Gastrocnemius medialis (tissue), 4 donors: ENCODE measurements around the gene ARHGEF18.

Source experiments
- POLR2A ChIP-seq, 2 donors: fragments of 450-650 bp; IDR thresholded peaks; one replicate each; pipeline ENCODE4 v1.6.1; 2017; ENCODE audit warnings: antibody characterized with exemption in 2 of 2, mild to moderate bottlenecking in 2 of 2, moderate library complexity in 2 of 2
- TF ChIP-seq, protein P1 (sequence below), 5 experiments: fragments of 450-650 bp in 3 of 5; fragments of 200-600 bp in 2 of 5; sonication (generic) in 2 of 5; IDR thresholded peaks in 4 of 5; conservative IDR thresholded peaks in 1 of 5; 1 replicate in 4 of 5; 2 replicates in 1 of 5; pipeline ENCODE4 v1.5.1; 2016 to 2019; ENCODE audit warnings: antibody characterized with exemption in 5 of 5, mild to moderate bottlenecking in 3 of 5, moderate library complexity in 3 of 5

DNA sequence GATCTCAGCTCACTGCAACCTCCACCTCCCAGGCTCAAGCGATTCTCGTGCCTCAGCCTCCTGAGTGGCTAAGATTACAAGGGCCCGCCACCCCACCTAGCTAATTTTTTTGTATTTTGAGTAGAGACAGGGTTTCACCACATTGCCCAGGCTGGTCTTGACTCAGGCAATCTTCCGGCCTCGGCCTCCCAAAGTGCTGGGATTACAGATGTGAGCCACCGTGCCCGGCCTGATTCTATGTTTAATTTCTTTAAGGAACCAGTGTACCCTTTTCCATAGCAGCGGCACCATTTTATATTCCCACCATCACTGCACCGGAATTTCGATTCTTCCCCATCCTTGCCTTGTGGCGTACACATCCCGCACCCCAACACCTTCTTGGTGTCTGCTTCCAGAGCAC, 36.8 kb upstream of the ARHGEF18 start:
- TF ChIP-seq, protein P1, sequence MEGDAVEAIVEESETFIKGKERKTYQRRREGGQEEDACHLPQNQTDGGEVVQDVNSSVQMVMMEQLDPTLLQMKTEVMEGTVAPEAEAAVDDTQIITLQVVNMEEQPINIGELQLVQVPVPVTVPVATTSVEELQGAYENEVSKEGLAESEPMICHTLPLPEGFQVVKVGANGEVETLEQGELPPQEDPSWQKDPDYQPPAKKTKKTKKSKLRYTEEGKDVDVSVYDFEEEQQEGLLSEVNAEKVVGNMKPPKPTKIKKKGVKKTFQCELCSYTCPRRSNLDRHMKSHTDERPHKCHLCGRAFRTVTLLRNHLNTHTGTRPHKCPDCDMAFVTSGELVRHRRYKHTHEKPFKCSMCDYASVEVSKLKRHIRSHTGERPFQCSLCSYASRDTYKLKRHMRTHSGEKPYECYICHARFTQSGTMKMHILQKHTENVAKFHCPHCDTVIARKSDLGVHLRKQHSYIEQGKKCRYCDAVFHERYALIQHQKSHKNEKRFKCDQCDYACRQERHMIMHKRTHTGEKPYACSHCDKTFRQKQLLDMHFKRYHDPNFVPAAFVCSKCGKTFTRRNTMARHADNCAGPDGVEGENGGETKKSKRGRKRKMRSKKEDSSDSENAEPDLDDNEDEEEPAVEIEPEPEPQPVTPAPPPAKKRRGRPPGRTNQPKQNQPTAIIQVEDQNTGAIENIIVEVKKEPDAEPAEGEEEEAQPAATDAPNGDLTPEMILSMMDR (IDR thresholded peaks at IDR 0.05 in 4 of 5, conservative IDR thresholded peaks at IDR 0.05 in 1 of 5): no peak
- no peak for TF ChIP-seq POLR2A (IDR thresholded peaks at IDR 0.05)
